Stimulated activated CD4-positive, alpha-beta T cell treated with anti-CD3 and anti-CD28 coated beads, Interleukin-4, amount 100 ng/mL, for 4 hours (primary cell): ENCODE measurements around the gene KLRG1.

Source experiments
- DNase-seq, 2 experiments: peaks; one replicate each; pipeline ENCODE4 v3.0.0-alpha.2; 2020

KLRG1 gene

DNA sequence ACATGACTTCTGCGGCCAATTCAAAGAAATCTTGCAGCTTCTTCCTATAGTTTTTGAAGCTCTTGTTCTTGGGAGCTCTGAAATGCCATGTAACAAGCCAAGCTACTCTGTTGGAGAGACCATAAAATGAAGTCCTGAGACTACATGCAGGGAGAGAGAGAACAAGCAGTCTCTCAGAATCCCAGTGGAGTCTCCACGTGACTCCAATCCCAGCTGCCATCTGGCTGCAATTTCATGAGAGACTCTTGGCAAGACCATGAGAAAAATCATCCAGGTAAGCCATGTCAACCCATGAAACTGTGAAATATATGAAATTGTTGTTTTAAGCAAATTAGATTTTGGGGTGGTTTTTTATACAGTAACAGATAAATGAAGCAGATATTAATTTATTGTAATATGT lies 54.4 kb downstream of the KLRG1 start:
- no peak for DNase-seq

DNA sequence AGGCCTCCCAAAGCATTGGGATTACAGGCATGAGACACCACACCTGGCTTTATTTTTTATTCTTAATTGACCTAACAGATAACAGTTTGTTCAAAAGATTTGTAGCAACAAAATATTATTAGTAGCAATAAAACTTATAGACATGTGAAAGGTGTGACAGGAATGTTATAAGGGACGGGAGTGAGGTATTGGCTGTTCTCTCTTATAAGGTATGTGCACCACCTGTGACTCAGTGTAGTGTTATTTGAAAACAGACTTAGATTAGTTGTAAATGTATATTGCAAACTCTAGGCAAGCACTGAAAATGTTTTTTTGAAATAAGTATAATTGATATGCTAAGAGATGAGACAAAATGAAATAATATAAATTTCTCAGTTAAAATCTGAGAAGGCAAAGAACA lies 57.8 kb downstream of the KLRG1 start:
- DNase-seq = no peak

DNA sequence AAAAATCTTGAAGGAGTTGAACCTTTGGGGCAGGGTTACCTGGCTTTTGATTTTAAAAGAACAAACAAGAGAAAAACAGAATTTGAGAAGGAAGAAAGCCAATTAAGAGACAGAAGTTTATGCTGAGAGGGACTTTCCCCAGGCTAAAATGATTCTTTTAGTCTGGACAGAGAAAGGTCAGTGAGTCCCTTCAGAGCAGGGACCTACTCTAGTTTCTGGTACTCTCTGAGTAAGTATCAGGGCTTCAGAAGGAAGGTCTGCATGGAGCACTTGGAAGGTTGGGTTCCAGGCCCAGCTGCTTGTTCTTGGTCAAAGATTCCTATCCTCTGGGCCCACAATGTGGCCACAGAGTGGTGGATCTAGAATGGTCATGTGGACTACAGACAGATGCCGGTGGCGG lies 59.6 kb downstream of the KLRG1 start:
- no peak for DNase-seq

DNA sequence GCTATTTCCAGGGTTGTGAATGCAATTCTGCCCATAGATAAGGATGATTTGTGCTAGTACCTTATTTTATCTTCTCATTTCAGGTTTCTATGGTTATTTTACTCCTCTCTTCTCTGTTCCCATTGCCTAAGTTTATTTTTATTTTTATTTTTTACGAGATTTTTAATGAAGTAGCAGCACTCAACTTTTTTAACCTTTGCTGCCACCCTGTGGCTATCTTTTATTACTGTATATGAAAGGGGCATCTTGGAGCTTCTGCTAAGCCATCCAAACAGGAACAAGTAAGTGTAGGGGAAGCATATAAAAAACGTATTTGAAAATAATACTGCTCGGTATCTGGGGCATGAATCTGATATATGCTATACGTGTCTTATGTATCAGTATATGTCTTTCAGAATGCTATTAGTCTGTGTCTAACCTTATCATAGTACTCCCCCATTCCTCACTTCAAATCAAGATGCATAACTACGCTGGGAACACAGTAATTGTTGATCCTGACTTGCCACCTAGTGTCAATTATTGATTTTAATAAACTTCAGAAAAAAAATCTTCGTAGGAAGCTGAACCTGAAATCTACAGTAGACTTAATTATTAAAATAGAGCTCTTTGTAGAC lies 60.3 kb downstream of the KLRG1 start:
- no peak for DNase-seq

DNA sequence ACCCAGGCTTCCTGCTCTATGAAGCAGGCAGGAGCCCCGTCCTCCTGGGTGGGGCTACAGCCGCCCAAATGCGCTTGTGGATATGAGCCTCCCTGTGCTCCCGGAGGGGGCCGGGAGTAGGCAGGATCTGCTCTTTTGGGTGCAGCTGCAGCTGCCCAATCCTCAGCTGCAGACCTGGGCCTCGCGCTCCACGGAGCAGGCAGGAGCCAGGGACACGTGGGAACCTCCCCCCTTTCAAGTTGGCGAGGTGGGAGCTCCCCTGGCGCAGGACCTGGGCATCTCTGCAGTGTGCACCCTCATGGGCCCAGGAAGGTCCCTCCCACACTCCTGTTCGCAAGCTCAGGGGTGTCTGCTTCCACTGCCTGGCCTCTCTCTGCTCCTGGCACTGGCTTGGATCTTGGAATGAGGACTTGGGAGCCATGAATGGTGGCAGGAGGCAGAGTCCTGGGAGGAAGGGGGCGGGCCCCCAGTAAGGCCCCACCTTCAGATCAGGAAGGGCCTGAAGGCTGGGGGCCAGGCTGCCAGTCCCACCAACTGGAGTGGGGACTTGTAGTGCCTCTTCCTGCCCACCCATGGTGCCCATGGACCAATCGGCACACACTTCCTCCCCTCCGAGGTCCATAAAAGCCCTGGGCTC lies 61.3 kb downstream of the KLRG1 start:
- no peak for DNase-seq

DNA sequence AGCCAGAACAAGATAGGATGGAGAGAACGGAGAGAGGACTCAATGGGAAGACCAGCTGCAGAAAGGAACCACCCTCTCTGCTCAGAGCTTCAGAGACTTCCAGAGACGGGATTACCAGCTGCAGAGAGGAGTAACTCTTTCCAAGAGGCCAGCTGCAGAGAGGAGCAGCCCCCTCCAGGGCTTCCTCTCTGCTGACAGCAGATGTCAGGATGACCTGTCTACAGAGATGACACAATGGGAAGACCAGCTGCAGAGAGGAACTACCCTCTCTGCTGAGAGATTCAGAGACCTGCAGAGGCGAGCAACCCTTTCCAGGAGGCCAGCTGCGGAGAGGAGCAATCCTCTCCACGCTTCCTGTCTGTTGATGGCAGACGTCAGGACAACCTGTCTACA lies 61.8 kb downstream of the KLRG1 start:
- no peak for DNase-seq

DNA sequence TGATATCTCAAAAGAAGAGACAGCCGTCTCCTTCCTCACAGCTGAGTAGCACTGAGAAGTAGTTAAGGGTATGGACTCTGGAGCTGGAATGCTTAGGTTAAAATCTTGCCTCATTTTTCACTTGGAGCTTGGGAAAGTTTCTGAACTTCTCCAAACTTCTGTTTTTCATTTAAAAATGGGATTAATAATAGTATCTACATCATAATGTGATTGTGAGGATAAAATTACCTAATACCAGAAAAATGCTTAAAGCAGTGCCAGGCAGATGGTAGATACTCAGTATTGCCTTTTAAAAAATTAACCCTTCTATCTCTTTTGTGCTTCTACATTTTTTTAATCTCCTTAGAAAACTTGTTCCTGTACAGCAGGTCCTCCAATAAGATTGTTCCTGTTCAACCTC lies 63.3 kb downstream of the KLRG1 start:
- DNase-seq = no peak
